ENCODE data around the gene ATP10A.

DNA sequence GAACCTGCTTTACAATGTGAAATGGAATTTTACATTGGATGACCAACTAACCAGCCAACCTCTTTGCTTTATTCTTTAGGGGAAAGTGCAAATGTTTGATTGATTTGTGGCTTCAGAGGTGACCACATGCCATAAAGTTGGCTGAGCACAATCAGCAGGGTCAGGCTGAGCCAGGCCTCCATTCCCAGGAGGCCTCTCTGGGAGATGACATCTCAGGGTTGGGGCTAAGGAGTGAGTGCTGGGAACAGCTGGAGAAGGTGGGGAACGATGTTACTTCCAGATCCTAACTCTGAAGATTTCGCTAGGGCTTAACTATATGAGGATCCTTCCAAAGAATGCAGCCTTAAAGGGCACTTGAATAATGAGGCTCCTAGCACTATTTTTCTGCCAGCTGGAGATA, 131.7 kb downstream of the ATP10A start:
- no peak for TF ChIP-seq CTCF (IDR thresholded peaks at IDR 0.05)
- TF ChIP-seq POLR2A (IDR thresholded peaks at IDR 0.05): no peak
- no peak for TF ChIP-seq POLR2AphosphoS5 (IDR thresholded peaks at IDR 0.05)
